Muscle of leg (tissue), 11 donors: ENCODE results near the gene FKBP2. TPM values are rescaled to one million over a fixed set of nuclear protein-coding genes. Genes with fewer than 3 reads are reported as not detected.

Source experiments
- DNase-seq: peaks from one replicate; pipeline ENCODE4 v3.0.0; 2013
- H3K27ac ChIP-seq: one replicate; pipeline ENCODE4 v1.5.1; 2013; ENCODE audit warnings: mild to moderate bottlenecking, low read length, control low read depth
- H3K27me3 ChIP-seq: one replicate; pipeline ENCODE4 v1.6.1; 2013; ENCODE audit warnings: low read length; ENCODE audit not compliant: control insufficient read depth, insufficient read depth
- H3K36me3 ChIP-seq: one replicate; pipeline ENCODE4 v1.6.1; 2013; ENCODE audit warnings: low read length; ENCODE audit not compliant: control insufficient read depth, insufficient read depth
- H3K4me1 ChIP-seq: one replicate; pipeline ENCODE4 v1.6.1; 2013; ENCODE audit warnings: low read length; ENCODE audit not compliant: control insufficient read depth, insufficient read depth
- H3K4me3 ChIP-seq: one replicate; pipeline ENCODE4 v1.5.1; 2013; ENCODE audit warnings: low read length, control low read depth
- H3K9me3 ChIP-seq: replicated peaks from 2 replicates; pipeline ENCODE4 v1.6.1; 2013; ENCODE audit warnings: low read depth, low read length; ENCODE audit not compliant: control insufficient read depth
- WGBS: methylation state at CpG from one replicate; pipeline ENCODE4 v1.1.5; 2013; ENCODE audit warnings: missing lambda C conversion rate; ENCODE audit not compliant: insufficient coverage; 5-methylcytosine and 5-hydroxymethylcytosine counted together
- polyA plus RNA-seq, 8 donors: library from polyadenylated mRNA; unstranded; fragments of 120-200 nt; gene quantifications; one replicate each; pipeline versions ENCODE4 v1.2.1 to v1.2.3, GENCODE V29; 2013; ENCODE audit warnings: inconsistent platforms in 1 of 8, low replicate concordance in 1 of 8; ENCODE audit not compliant: insufficient read length in 8 of 8, insufficient read depth in 1 of 8
- total RNA-seq: library from RNA; stranded (reverse); fragments of 120-200 nt; gene quantifications from one replicate; pipeline ENCODE4 v1.2.4, GENCODE V29; 2013

Gene FKBP2
- total and polyA plus RNA-seq, 9 donors = 40.4 to 60.6 (median 53.8) TPM

- peaks cover 39% of the 10 kb centered on the region for H3K36me3 ChIP-seq
- H3K4me1 ChIP-seq = peaks cover 38% of the 10 kb centered on the region
- no peak overlapping the region for H3K4me3 ChIP-seq
- WGBS = 78% methylated on average over 7 of the region's 7 CpGs
- no peak overlapping the region for H3K27ac ChIP-seq
- H3K27me3 ChIP-seq = no peaks in the 10 kb centered on the region
- no peak for DNase-seq
- no peaks in the 10 kb centered on the region for H3K9me3 ChIP-seq
These were observed 13.4 kb downstream of the FKBP2 start for GRCh38 chr11:64254326-64254725.

- Histone ChIP-seq H3K27ac (no peak overlapping the region), H3K4me3 (no peak overlapping the region), H3K4me1 (peaks cover 29% of the 10 kb centered on the region), H3K9me3 (no peaks in the 10 kb centered on the region), H3K36me3 (peaks cover 49% of the 10 kb centered on the region), H3K27me3 (no peaks in the 10 kb centered on the region)
- no peak for DNase-seq
- 88% methylated on average over 28 of the region's 35 CpGs for WGBS
These were observed 14.5 kb downstream of the FKBP2 start for GRCh38 chr11:64255135-64256128.

- DNase-seq = no peak
- H3K36me3 ChIP-seq = peaks cover 54% of the 10 kb centered on the region
These were observed 15.4 kb downstream of the FKBP2 start for GRCh38 chr11:64256300-64256699.

GRCh38 chr11:64258356-64258755 is 17.5 kb downstream of the FKBP2 start:
- no peaks in the 10 kb centered on the region for H3K9me3 ChIP-seq
- no peak overlapping the region for H3K27ac ChIP-seq
- H3K4me1 ChIP-seq = peaks cover 4% of the 10 kb centered on the region
- H3K36me3 ChIP-seq = peaks cover 75% of the 10 kb centered on the region
- no peaks in the 10 kb centered on the region for H3K27me3 ChIP-seq
- DNase-seq = no peak
- 89% methylated on average over 15 of the region's 24 CpGs for WGBS
- H3K4me3 ChIP-seq = no peak overlapping the region

More at GRCh38 chr11:64256300-64256699, 15.4 kb downstream of the FKBP2 start:
- H3K27me3 ChIP-seq = no peaks in the 10 kb centered on the region
- 80% methylated on average over 13 of the region's 15 CpGs for WGBS
- H3K4me1 ChIP-seq = peaks cover 22% of the 10 kb centered on the region
- no peaks in the 10 kb centered on the region for H3K9me3 ChIP-seq
- no peak overlapping the region for H3K27ac ChIP-seq
- H3K4me3 ChIP-seq = no peak overlapping the region

- Histone ChIP-seq H3K27me3 (no peaks in the 10 kb centered on the region), H3K9me3 (no peaks in the 10 kb centered on the region), H3K4me3 (no peak overlapping the region), H3K36me3 (peaks cover 79% of the 10 kb centered on the region), H3K4me1 (no peaks in the 10 kb centered on the region), H3K27ac (no peak overlapping the region)
- 89% methylated on average over 32 of the region's 32 CpGs for WGBS
- no peak for DNase-seq
These were observed 18.1 kb downstream of the FKBP2 start for GRCh38 chr11:64258946-64259532.

- 83% methylated on average over 2 of the region's 4 CpGs for WGBS
- no peaks in the 10 kb centered on the region for H3K27me3 ChIP-seq
- H3K9me3 ChIP-seq = no peaks in the 10 kb centered on the region
- H3K36me3 ChIP-seq = peaks cover 84% of the 10 kb centered on the region
- H3K27ac ChIP-seq = no peak overlapping the region
- H3K4me3 ChIP-seq = no peak overlapping the region
- H3K4me1 ChIP-seq = no peaks in the 10 kb centered on the region
- DNase-seq = no peak
These were observed 18.7 kb downstream of the FKBP2 start for GRCh38 chr11:64259533-64260067.

- WGBS = 96% methylated on average over 4 of the region's 6 CpGs
- no peak for DNase-seq
- no peak overlapping the region for H3K4me3 ChIP-seq
- H3K36me3 ChIP-seq = peaks cover 83% of the 10 kb centered on the region
- H3K4me1 ChIP-seq = no peaks in the 10 kb centered on the region
- H3K27me3 ChIP-seq = no peaks in the 10 kb centered on the region
- H3K9me3 ChIP-seq = no peaks in the 10 kb centered on the region
- H3K27ac ChIP-seq = no peak overlapping the region
These were observed 19.3 kb downstream of the FKBP2 start for GRCh38 chr11:64260147-64260708.

GRCh38 chr11:64261556-64262080 is 20.7 kb downstream of the FKBP2 start:
- Histone ChIP-seq H3K27me3 (no peaks in the 10 kb centered on the region), H3K9me3 (no peaks in the 10 kb centered on the region), H3K36me3 (peaks cover 83% of the 10 kb centered on the region), H3K4me1 (no peaks in the 10 kb centered on the region), H3K27ac (no peak overlapping the region), H3K4me3 (no peak overlapping the region)
- 92% methylated on average over 15 of the region's 18 CpGs for WGBS
- no peak for DNase-seq

- DNase-seq = no peak
- 91% methylated on average over 40 of the region's 42 CpGs for WGBS
- Histone ChIP-seq H3K27me3 (no peaks in the 10 kb centered on the region), H3K36me3 (peaks cover 82% of the 10 kb centered on the region), H3K4me1 (peaks cover 4% of the 10 kb centered on the region), H3K4me3 (no peak overlapping the region), H3K27ac (no peak overlapping the region), H3K9me3 (no peaks in the 10 kb centered on the region)
These were observed 21.5 kb downstream of the FKBP2 start for GRCh38 chr11:64262271-64263002.
